ENCODE measurements around the gene MTA1.

MTA1 gene

DNA sequence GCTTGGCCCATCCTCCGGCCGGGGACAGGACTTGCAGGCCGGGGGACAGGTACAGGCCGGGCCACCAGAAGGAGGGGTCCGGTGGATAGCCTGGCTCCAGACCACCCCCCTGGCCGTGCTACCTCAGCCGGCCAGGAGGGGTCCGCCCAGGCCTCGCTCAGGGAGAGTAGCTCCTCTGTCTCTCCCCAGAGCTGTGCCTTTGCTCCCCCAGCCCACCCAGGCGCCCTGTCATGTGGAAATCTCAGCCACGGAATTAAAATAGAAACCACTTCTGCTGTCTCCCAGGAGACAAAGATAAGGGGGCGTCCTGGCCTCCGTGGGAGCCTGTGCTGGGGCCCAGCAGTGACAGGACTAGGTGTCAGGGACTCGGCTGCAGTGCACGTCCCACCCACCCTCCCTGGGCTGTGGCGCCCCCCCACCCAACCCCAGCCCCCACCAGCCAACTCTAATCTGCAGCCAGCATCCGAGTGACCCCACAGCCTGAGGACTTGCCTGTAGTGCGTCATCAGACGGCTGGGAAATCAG is 51.7 kb downstream of the MTA1 start:
- FAIRE-seq (no peak), DNase-seq (ENCODE audit: insufficient read length, low spot score) (no peak)
- TF ChIP-seq SPI1 (IDR thresholded peaks at IDR 0.05; ENCODE audit: low read depth, low read length) (no peak), POU2F2 (IDR thresholded peaks at IDR 0.05; ENCODE audit: low read depth, low read length) (no peak), PAX5 (IDR thresholded peaks at IDR 0.05; ENCODE audit: insufficient read depth, low read length, severe bottlenecking) (no peak), POLR2A (IDR thresholded peaks at IDR 0.05; ENCODE audit: low read depth, low read length) (no peak), TAF1 (IDR thresholded peaks at IDR 0.05; ENCODE audit: low read depth, low read length) (no peak), POLR2AphosphoS5 (IDR thresholded peaks at IDR 0.05; ENCODE audit: low read depth, low read length) (no peak)

DNA sequence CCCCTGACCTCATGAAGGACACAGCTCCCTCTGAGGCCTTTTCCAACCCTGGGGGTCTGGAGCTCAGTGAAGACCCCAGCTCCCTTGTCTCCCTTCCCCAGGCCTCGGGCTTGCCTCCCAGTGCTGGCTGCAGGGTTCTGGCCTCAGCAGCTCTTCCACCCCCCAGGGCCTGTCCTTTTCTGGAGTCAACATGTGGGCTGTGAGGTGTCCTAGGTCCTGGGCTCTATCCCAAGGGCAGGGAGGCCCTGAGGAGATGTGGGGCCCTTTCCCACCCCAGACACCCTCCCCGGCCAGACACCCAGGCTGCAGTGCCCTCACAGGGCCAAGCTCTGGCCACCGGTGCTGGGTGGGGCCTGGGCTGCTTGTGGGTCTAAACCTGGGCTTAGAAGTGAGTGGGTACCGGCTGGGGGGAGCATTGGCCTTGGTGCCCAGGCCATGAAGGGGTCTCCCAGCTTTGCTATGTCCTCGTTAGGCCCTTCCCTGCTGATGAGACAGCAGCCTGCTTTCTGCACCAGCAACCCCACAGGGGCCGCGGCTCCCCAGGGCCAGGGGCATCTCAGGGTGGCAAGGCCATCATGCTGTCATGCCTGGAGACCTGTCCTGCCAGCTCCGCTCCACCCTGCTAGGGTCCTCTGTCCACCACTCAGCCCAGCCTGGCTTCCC is 52.3 kb downstream of the MTA1 start:
- DNase-seq (ENCODE audit: insufficient read length, low spot score) (no peak), FAIRE-seq (no peak)
- TF ChIP-seq POLR2AphosphoS5 (IDR thresholded peaks at IDR 0.05; ENCODE audit: low read depth, low read length) (no peak), SPI1 (IDR thresholded peaks at IDR 0.05; ENCODE audit: low read depth, low read length) (no peak), POLR2A (IDR thresholded peaks at IDR 0.05; ENCODE audit: low read depth, low read length) (no peak), PAX5 (IDR thresholded peaks at IDR 0.05; ENCODE audit: insufficient read depth, low read length, severe bottlenecking) (no peak), TAF1 (IDR thresholded peaks at IDR 0.05; ENCODE audit: low read depth, low read length) (no peak), POU2F2 (IDR thresholded peaks at IDR 0.05; ENCODE audit: low read depth, low read length) (no peak)

DNA sequence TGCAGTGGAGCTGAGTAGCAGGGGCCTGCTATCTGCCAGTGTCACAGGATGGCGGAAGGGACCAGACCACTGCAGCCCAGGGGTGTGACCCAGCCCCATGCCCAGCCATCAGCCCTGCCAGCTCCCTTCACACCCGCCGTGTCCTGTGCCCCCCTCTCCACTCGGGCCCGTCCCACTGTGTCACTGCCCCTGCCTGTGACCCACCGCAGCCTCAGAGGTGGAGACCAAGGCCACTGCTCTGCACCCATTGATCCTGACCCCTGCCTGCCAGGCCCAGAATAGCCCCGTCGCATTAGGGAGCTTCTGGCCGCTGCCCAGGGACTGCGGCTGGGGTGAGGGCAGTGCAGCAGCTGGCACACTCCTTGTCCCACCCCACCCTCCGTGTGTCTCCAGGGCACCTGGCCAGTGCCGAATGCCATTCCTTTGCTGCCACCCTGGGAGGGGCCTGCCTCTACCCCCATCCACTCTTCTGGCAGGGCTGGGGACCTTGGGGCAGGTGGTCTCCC is 52.9 kb downstream of the MTA1 start:
- TF ChIP-seq PAX5 (IDR thresholded peaks at IDR 0.05; ENCODE audit: insufficient read depth, low read length, severe bottlenecking): no peak
- no peak for TF ChIP-seq POLR2AphosphoS5 (IDR thresholded peaks at IDR 0.05; ENCODE audit: low read depth, low read length)
- no peak for TF ChIP-seq SPI1 (IDR thresholded peaks at IDR 0.05; ENCODE audit: low read depth, low read length)
- TF ChIP-seq POU2F2 (IDR thresholded peaks at IDR 0.05; ENCODE audit: low read depth, low read length): no peak
- TF ChIP-seq POLR2A (IDR thresholded peaks at IDR 0.05; ENCODE audit: low read depth, low read length): no peak
- no peak for TF ChIP-seq TAF1 (IDR thresholded peaks at IDR 0.05; ENCODE audit: low read depth, low read length)
- DNase-seq (ENCODE audit: insufficient read length, low spot score): no peak
- no peak for FAIRE-seq

DNA sequence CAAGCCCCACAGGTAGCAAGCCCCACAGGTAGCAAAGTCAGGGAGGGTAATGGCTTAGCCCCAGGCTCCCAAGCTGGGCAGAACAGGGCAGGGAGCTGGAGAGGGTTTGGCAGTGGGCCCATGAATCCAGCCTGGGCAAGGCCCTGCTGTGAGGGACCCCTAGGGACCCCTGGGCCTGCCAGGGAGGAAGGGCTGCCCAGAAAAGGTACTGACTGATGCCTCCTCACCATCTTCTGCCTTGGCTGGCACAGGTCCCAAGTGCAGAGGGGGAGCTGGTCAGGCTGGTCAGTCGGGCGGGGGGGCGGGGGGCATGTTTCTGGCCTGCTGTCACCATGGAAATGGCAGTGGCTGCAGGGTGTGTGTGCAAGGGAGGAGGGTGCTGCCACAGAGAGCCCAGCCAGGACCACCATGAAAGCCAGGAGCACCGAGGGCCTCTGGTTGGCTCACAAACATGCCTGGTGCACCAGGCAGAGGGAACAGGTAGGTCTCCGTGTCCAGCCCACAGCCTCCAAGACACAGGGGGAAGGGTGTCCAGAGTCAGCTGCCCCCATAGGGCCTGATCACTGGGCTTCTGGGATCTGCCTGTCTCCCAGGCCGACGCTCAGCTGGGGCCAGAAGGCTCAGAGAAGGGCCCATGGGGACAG is 53.5 kb downstream of the MTA1 start:
- no peak for TF ChIP-seq SPI1 (IDR thresholded peaks at IDR 0.05; ENCODE audit: low read depth, low read length)
- no peak for TF ChIP-seq PAX5 (IDR thresholded peaks at IDR 0.05; ENCODE audit: insufficient read depth, low read length, severe bottlenecking)
- no peak for TF ChIP-seq POLR2AphosphoS5 (IDR thresholded peaks at IDR 0.05; ENCODE audit: low read depth, low read length)
- TF ChIP-seq TAF1 (IDR thresholded peaks at IDR 0.05; ENCODE audit: low read depth, low read length): no peak
- no peak for TF ChIP-seq POU2F2 (IDR thresholded peaks at IDR 0.05; ENCODE audit: low read depth, low read length)
- TF ChIP-seq POLR2A (IDR thresholded peaks at IDR 0.05; ENCODE audit: low read depth, low read length): no peak
- FAIRE-seq (no peak), DNase-seq (ENCODE audit: insufficient read length, low spot score) (no peak)

GRCh38 chr14:105473677-105474482 is 54.3 kb downstream of the MTA1 start:
- peak; percentile 69 for FAIRE-seq
- DNase-seq (ENCODE audit: insufficient read length, low spot score): peak; percentile 79
- TF ChIP-seq POLR2A (IDR thresholded peaks at IDR 0.05; ENCODE audit: low read depth, low read length): no peak
- TF ChIP-seq TAF1 (IDR thresholded peaks at IDR 0.05; ENCODE audit: low read depth, low read length): no peak
- TF ChIP-seq PAX5 (IDR thresholded peaks at IDR 0.05; ENCODE audit: insufficient read depth, low read length, severe bottlenecking): no peak
- no peak for TF ChIP-seq POU2F2 (IDR thresholded peaks at IDR 0.05; ENCODE audit: low read depth, low read length)
- no peak for TF ChIP-seq SPI1 (IDR thresholded peaks at IDR 0.05; ENCODE audit: low read depth, low read length)
- no peak for TF ChIP-seq POLR2AphosphoS5 (IDR thresholded peaks at IDR 0.05; ENCODE audit: low read depth, low read length)

GRCh38 chr14:105474483-105475268 is 55.0 kb downstream of the MTA1 start, which contains the start of gene CRIP2:
TSS of gene CRIP2 (plus strand) at chr14:105474821. CDS start at chr14:105474863, 42 bp downstream.
- peak; percentile 48 for FAIRE-seq
- DNase-seq (ENCODE audit: insufficient read length, low spot score): peak; percentile 81
- TF ChIP-seq POLR2A (IDR thresholded peaks at IDR 0.05; ENCODE audit: low read depth, low read length) (no peak), SPI1 (IDR thresholded peaks at IDR 0.05; ENCODE audit: low read depth, low read length) (no peak), TAF1 (IDR thresholded peaks at IDR 0.05; ENCODE audit: low read depth, low read length) (no peak), POLR2AphosphoS5 (IDR thresholded peaks at IDR 0.05; ENCODE audit: low read depth, low read length) (no peak), PAX5 (IDR thresholded peaks at IDR 0.05; ENCODE audit: insufficient read depth, low read length, severe bottlenecking) (no peak)

DNA sequence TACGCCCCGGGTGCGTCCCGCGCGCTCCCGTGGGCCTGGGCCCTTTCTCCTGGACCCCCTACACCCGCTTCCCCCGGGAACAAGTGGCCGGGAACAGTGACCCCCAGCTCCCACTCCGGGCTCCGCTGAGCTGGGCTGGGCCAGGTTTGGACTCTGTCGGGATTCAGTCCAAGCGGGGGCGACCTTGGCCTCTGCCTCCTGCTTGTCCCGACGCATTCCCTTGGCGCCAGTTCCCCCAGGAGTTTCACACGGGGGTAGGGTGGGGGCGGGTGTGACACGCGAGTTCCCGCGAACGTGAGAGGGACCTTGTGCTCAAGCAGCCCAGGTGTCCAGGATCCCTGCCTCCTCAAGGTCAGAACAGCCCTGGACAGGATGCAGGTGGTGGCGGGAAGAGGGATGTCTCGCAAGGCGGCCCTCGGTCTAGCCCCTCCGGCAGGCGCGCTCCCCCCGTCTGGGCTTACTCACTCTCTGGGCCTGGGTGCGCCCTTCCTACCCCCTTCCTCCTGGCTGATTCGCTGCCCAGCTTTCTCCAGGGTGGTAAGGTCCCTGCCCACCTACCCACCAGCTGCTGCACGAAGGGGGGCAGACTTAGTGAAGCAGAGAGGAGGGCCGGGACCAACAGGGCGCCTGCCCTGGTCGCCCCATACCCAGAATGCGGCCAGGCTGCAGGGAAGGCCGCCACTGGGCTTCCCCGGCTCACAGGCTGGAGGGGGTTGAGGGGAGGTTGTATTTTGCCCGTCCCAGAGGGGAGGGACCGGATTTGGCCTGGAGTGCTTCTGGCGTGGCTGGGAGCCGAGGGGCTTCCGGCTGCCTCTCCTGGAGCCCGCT is 55.9 kb downstream of the MTA1 start:
- TF ChIP-seq POLR2A (IDR thresholded peaks at IDR 0.05; ENCODE audit: low read depth, low read length): no peak
- no peak for TF ChIP-seq POLR2AphosphoS5 (IDR thresholded peaks at IDR 0.05; ENCODE audit: low read depth, low read length)
- no peak for TF ChIP-seq TAF1 (IDR thresholded peaks at IDR 0.05; ENCODE audit: low read depth, low read length)
- TF ChIP-seq PAX5 (IDR thresholded peaks at IDR 0.05; ENCODE audit: insufficient read depth, low read length, severe bottlenecking): no peak
- no peak for TF ChIP-seq SPI1 (IDR thresholded peaks at IDR 0.05; ENCODE audit: low read depth, low read length)
- TF ChIP-seq POU2F2 (IDR thresholded peaks at IDR 0.05; ENCODE audit: low read depth, low read length): no peak
- DNase-seq (ENCODE audit: insufficient read length, low spot score) (no peak), FAIRE-seq (no peak)

Measured in GM12891 (cell line).